Measurements from ENCODE around the gene TMEM95.
A peak's percentile ranks its signal among the peaks of the same experiment; 100 is the strongest.
"Not testable (repeated sequence)": the region's sequence is repeated elsewhere in the genome, so short reads cannot be mapped to it uniquely, and the experiment has no call there.

Gene TMEM95

GRCh38 chr17:7323731-7324437 lies 31.1 kb upstream of the TMEM95 start:
- DNase-seq (ENCODE audit: low spot score), result peak; percentile 78

- no peak for DNase-seq (ENCODE audit: low spot score)
These were observed 30.5 kb upstream of the TMEM95 start for GRCh38 chr17:7324438-7324779.

GRCh38 chr17:7325031-7325528 lies 29.9 kb upstream of the TMEM95 start:
- DNase-seq (ENCODE audit: low spot score), result no peak

- no peak for DNase-seq (ENCODE audit: low spot score)
These were observed 28.8 kb upstream of the TMEM95 start for GRCh38 chr17:7326186-7326585.

GRCh38 chr17:7327056-7327455 lies 27.9 kb upstream of the TMEM95 start:
- DNase-seq (ENCODE audit: low spot score), result no peak

GRCh38 chr17:7327501-7327900 lies 27.5 kb upstream of the TMEM95 start:
- no peak for DNase-seq (ENCODE audit: low spot score)

GRCh38 chr17:7328009-7328408 lies 26.9 kb upstream of the TMEM95 start:
- no peak for DNase-seq (ENCODE audit: low spot score)

GRCh38 chr17:7328840-7329373 lies 26.0 kb upstream of the TMEM95 start, which contains the start of gene NEURL4:
Gene NEURL4 (minus strand): TSS chr17:7329335. CDS start chr17:7329312, 23 bp downstream.
- no peak for DNase-seq (ENCODE audit: low spot score)

GRCh38 chr17:7329374-7329996 lies 25.5 kb upstream of the TMEM95 start:
- DNase-seq (ENCODE audit: low spot score), result peak; percentile 97

- DNase-seq (ENCODE audit: low spot score), result peak; percentile 87
These were observed 24.8 kb upstream of the TMEM95 start for GRCh38 chr17:7329997-7330637.

- DNase-seq (ENCODE audit: low spot score), result no peak
These were observed 24.3 kb upstream of the TMEM95 start for GRCh38 chr17:7330638-7331015.

GRCh38 chr17:7332111-7332510 lies 22.8 kb upstream of the TMEM95 start:
- DNase-seq (ENCODE audit: low spot score), result no peak

GRCh38 chr17:7332600-7333069 lies 22.3 kb upstream of the TMEM95 start:
- not testable (repeated sequence) for DNase-seq (ENCODE audit: low spot score)

GRCh38 chr17:7334938-7335538 lies 19.9 kb upstream of the TMEM95 start:
- DNase-seq (ENCODE audit: low spot score), result no peak

- not testable (repeated sequence) for DNase-seq (ENCODE audit: low spot score)
These were observed 19.2 kb upstream of the TMEM95 start for GRCh38 chr17:7335765-7336164.

- no peak for DNase-seq (ENCODE audit: low spot score)
These were observed 18.4 kb upstream of the TMEM95 start, which contains the start of gene ACAP1 for GRCh38 chr17:7336240-7337175. Gene ACAP1 (plus strand): TSS chr17:7336529. CDS start chr17:7336735, 206 bp downstream.

GRCh38 chr17:7337600-7337999 lies 17.4 kb upstream of the TMEM95 start:
- not testable (repeated sequence) for DNase-seq (ENCODE audit: low spot score)

GRCh38 chr17:7340179-7340578 lies 14.8 kb upstream of the TMEM95 start:
- DNase-seq (ENCODE audit: low spot score), result no peak

- no peak for DNase-seq (ENCODE audit: low spot score)
These were observed 13.1 kb upstream of the TMEM95 start for GRCh38 chr17:7341842-7342241.

- no peak for DNase-seq (ENCODE audit: low spot score)
These were observed 11.7 kb upstream of the TMEM95 start for GRCh38 chr17:7343250-7343649.
